Retina (tissue), 1 donor: ENCODE data around the gene ETHE1.
"Not testable (repeated sequence)": the region's sequence is repeated elsewhere in the genome, so short reads cannot be mapped to it uniquely, and the experiment has no call there.

ENCODE experiments used
- DNase-seq: peaks from one replicate; pipeline ENCODE4 v3.0.0-alpha.2; 2016

Gene ETHE1

DNA sequence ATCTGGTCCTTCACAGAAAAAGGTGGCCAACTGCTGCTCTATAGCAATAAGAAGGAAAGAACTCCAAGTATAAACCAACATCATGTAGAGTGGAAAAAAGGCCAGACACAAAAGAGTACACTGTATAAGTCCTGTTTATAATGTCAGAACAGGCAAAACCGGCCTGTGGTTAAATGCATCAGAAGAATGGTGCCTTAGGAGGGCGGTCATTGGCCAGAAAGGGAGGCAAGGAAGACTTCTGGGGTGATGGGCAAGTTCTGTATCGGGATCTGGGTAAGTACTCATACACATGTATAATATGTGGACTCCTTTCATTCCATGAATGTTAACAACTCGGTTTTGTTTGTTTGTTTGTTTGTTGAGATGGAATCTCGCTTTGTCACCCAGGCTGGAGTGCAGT, 4.1 kb downstream of the ETHE1 start:
- DNase-seq: no peak

DNA sequence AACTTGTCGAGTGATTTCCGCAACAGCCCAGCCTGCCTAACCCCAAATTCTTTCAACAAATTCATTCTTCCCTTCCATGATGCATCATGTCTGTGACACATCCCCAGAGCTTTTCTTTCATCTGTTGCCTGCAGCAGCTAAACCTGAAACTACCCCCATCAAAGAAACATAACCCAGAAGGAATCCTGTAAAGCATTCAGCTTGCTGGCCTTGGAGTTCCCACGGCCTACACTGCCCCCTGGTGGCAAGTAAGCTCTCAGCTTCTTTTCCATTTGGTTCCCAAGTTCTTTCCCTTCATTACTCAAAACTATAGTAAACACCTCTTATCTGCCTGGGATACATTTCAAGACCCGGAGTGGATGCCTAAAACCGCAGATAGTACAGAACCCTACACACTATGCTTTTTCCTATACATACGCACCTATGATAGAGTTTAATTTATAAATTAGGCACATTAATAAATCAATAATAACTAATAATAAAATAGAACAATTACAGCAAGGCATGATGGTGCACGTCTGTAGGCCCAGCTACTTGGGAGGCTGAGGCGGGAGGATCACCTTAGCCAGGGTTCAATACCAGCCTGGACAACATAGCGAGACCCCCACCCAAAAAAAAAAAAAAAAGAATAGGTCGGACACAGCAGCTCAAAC, 7.4 kb downstream of the ETHE1 start:
- peak; percentile 66 for DNase-seq

DNA sequence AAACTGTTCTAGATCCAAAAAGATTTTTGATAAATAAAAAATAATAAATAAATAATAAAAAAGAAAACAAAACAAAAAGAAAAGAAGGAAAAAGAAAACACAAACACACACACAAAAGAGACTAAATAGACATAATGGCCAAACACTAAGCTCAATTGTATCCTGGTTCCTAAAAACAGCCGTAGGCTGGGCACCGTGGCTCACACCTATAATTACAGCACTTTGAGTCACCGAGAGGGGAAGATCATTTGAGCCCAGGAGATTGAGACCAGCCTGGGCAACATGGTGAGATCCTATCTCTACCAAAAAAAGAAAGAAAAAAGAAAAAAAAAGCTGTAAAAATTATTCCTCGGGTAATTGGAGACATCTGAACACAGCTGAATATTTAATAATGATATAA, 8.9 kb downstream of the ETHE1 start:
- no peak for DNase-seq

DNA sequence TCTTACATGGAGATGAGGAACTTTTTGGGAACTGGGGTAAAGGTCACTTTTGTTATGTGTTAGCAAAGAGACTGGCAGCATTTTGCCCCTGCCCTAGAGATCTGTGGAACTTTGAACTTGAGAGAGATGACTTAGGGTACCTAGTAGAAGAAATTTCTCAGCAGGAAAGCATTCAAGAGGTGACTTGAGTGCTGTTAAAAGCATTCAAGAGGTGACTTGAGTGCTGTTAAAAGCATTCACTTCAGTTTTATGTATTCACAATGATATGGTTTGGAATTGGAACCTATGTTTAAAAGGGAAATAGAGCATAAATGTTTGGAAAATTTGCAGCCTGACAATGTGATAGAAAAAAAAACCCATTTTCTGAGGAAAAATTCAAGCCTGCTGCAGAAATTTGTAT, 14.6 kb downstream of the ETHE1 start:
- DNase-seq: not testable (repeated sequence)

DNA sequence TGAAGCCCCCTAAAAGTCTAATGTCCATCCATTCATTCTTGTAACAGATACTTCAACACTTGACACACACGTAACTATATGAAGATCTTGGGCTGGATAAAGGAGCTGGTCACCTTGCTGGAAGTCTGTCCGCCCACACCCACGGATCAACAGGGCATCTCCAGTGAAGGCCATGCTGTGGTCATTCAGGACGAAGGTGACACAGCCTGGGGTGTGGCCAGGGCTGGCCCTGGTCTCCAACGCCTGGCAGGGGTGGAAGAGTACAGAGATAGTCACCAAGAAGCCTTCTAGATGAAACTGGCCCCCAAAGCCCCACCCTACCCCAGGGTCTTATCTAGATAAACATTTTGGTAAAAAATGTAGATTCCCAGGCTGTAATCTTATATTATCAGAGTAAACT, 15.7 kb downstream of the ETHE1 start:
- DNase-seq: no peak

GRCh38 chr19:43510713-43511112, 16.3 kb downstream of the ETHE1 start:
- DNase-seq: no peak

- no peak for DNase-seq
Measured at GRCh38 chr19:43507880-43508279, 19.1 kb downstream of the ETHE1 start.

GRCh38 chr19:43506629-43507028, 20.4 kb downstream of the ETHE1 start:
- DNase-seq: no peak

DNA sequence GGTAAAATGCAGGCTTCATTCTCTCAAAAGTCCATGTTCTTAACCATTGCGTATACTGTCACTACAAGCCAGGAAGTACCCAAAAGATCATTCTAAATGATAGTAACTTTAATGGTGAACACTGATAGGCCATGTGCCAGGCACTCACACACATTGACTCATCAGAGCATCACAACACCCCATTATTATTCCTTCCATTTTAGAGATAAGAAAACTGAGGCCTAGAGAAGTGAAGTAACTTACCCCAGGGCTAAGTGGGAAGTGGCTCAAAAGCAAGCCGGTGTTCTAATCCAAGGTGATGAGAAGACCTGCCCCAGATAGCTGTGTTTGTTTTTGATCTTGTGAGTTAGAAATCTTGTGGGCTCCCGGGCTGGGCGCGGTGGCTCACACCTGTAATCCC, 21.1 kb downstream of the ETHE1 start:
- no peak for DNase-seq

GRCh38 chr19:43505186-43505456, 21.9 kb downstream of the ETHE1 start:
- DNase-seq: no peak

DNA sequence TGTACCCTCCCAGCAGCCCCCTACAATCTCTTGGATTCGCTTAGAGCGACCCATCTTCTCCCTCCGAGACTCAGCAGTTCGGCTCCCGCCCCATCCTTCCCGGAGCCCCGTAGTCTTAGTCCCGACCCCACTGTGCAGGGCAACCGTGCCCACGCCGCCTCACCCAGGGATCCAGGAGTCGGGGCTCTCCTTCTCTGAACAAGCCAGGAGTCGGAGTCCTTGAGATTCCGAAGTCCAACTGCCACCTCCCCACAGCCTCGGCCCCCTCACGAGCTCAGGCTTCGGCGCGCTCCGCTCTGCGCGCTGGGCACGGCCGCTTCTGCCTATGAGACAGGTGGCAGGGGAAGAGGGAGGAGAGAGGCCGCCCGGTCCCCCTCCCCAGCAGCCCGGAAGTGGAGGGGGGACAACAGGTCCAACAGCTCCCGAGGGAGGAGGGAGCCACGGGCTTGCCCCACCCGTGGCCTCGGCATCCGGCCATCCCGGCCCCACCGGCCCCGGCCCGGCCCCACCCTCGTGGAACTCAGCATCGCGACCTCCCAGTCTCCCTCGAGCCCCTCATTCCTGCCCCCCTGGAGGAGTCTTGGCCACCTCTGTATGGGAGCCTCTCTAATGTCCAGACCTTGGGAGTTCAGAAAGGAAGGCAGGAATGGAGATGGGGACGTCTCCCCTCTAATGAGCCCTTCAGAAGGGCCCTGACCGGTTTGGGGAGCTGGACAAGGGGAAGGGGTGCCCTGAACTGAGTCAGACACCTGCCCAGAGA, 22.4 kb downstream of the ETHE1 start, which contains the start of gene PHLDB3:
Gene PHLDB3, minus strand, starts transcription at position 321 of the 760 bp plus-strand sequence. CDS start 628 bp downstream, outside the sequence.
- DNase-seq: no peak

DNA sequence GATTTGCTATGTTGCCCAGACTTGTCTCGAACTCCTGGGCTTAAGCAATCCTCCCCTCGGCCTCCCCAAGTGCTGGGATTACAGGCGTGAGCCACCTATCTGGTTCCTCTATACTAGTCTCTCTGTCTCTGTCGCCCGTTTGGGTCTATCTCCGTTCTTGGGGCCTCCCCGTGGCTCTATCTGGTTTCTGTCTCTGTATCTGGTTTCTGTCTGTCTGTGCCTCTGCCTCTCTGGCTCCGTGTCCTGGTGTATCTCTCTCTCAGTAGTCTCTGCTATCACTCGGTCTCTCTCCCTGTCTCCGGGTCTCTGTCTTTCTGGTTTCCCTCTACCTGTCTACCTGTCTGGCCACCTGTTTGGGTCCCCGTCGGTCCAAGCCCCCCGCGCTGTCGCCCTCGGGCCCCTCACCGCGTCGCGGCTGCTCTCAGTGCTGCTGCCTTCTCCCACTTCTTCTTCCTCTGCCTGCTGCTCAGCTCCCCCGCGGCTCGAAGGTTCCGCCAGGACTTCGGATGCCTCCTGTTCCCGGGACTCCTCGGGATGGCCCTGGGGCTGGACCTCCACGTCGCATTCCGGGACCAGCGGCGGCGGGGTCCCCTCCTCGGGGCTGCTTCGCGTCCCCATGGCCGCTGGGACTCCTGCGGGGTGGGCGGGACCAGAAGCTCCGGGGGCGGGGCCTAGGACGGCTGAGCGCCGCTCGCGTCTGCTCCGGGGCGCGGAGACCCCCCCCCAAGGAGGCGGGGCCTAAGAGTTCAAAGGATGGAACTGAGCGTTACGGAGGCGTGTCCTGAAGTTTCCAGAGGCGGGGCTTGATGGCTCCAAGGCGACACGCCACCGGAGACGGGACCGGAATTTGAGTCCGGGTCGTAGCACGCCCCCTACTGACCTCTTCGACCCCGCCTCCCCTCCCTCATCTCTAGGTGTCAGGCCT, 23.2 kb downstream of the ETHE1 start:
- peak; percentile 91 for DNase-seq

DNA sequence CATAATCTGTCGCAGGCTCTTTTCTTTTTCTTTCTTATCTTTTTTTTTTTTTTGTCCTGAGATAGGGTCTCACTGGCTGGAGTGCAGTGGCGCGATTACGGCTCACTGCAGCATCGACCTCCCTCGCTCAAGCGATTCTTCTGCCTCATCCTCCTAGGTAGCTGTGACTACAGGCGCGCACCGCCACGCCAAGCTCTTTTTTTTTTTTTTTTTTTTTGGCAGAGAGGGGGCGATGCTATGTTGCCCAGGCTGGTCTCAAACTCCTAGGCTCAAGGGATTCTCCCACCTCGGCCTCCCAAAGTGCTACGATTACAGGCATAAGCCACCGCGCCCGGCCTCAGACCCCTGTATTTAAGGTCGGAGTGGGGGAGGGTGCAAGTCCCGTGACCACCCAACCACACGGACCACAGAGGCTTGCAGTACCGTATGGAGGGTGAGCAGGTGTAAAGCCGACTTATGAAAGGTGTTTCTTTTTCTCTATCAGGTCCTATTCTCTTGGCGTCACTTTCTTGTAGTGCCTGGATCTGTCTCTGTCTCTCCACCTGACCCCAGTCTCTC, 24.5 kb downstream of the ETHE1 start:
- no peak for DNase-seq

DNA sequence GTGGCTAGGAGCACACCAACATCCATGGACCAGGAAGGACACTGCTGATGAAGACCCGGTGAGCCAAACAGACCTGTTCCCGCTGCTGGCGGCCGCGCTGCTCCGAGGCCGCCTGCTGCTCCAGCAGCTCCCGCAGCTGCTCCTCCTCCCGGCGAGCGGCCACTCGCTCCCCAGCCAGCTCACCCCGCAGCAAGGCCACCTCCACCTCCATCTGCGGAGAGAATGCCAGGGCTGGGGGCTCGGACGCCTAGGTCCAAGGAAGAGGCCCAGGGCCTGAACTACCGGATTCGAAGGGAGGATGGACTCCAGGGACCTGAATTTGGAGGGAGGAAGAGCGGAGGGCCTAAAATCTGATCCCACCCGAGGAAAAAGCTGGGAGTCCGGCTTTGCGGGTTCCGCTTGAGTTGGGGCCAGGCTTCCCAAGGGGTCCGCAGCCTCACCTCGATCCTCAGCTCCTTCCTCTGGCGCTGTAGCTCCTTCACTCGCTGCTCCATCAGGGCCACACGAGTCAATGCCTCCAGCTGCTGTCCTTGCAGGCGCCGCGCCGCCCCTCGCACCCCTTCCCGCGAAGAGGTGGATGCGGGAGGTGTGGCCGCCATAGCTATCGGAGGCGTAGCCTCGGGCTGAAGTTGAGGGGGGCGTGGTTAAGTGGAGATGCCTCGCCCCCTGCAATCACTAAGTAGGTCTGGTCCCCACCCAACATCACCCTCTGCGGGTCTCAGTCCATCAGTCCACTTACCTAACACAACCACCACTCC, 25.2 kb downstream of the ETHE1 start:
- DNase-seq: peak; percentile 49

DNA sequence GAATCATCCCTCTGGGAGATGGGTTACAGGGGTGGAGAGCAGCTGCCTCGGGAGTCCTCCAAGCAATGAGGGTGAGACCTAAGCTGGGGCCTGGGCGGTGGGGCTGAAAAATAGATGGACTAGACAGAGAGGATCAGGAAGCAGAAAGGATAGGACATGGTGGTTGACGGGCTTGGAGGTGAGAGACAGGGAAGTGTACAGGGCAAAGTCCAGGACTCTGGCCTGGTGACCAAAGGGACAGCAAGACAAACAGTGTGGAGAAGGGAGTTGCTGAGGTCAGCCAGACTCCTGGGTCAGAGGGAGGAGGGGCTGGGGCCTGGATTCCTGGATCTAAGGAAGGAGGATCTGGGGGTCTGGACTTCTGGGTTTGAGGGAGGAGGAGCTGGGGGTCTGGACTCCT, 28.0 kb downstream of the ETHE1 start:
- no peak for DNase-seq

- no peak for DNase-seq
Measured at GRCh38 chr19:43498233-43498842, 28.7 kb downstream of the ETHE1 start.

DNA sequence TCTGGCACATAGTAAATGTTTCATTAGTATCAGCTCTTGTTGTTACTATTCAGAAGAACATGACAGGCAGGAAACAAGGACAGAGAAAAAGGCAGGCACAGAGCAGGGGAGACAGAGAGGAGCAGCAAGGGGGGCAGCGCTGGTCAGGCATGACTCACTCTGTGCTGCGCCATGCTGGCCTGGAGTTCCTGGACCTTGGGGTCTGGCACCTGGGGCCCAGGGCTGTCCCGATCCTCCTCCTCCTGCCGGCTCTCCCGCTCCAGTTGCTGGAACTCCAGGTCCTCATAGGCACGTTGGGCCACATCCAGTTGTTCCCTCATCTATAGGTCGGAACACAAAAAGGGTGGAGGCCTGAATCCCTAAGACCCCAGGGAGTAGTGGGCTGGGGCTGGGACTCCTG, 30.0 kb downstream of the ETHE1 start:
- no peak for DNase-seq

GRCh38 chr19:43495082-43495481, 31.9 kb downstream of the ETHE1 start:
- no peak for DNase-seq

DNA sequence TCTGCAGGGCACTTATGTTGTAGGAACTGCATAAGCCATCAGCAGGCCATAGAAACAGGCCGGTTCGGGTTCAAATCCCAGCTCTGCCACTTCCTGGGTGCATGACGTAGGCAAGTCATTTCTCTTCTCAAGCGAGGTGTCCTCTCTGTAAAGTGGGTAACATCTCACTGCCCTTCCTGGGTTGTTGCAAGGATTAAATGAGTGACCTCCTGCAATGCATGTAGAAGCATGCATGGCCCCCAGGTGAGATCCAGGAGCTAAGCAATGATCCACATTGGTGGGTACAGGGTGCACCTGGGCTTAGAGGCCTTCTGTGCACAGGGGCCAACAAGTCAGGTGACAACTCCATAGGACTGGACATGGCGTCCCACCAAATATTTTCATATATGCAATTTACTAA, 36.2 kb downstream of the ETHE1 start:
- no peak for DNase-seq

DNA sequence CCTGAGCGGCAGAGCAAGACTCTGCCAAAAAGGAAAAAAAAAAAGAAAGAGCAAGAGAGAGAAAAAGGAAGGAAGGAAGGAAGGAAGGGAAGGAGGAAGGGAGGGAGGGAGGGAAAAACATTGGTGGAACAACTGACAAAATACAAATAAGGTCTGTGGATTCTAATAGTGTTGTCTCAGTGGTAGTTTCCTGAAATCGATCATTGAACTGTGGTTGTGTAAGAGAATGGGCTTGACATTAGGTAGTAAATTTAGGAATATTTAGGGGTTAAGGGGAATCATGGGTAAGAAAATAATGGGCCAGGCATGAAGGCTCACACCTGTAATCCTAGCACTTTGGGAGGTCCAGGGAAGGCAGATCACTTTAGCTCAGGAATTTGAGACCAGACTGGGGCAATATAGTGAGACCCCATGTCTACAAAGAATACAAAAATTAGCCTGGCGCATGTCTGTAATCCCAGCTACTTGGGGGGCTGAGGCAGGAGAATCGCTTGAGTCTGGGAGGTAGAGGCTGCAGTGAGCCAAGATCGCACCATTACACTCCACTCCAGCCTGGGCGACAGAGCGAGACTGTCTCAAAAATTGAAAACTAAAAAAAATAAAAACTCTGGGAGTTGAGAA, 36.9 kb downstream of the ETHE1 start:
- no peak for DNase-seq

- no peak for DNase-seq
Measured at GRCh38 chr19:43489310-43489709, 37.7 kb downstream of the ETHE1 start.

- no peak for DNase-seq
Measured at GRCh38 chr19:43488179-43488578, 38.8 kb downstream of the ETHE1 start.
